IPS DF 19.7 (cell line): ENCODE results near the gene CERS3.
"Not testable (repeated sequence)": the region's sequence is repeated elsewhere in the genome, so short reads cannot be mapped to it uniquely, and the experiment has no call there.

Experiments used
- DNase-seq: peaks from one replicate; pipeline ENCODE4 v3.0.0-alpha.2; 2013; ENCODE audit warnings: low read depth, low spot score

Gene CERS3

DNA sequence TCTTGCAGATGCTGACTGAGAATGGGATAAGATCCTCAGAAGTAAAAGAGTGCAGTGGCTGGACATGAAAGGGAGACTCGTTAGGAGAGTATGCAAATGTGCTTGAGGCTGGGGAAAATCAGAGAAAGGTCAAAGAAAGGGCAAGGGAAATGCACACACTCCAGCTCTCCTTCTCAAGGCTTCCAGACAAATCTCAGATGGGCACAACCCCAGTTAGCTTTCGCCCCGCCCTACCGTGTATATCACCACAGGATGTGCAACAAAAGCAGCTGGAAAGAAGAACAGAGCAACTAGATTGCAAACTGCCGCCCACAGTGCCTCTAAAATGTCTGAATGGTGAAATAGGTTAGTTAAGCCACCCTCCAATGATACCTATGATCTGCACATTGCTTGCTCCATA lies 63.9 kb downstream of the CERS3 start:
- no peak for DNase-seq

GRCh38 chr15:100464256-100464655 lies 64.5 kb downstream of the CERS3 start:
- DNase-seq: no peak

DNA sequence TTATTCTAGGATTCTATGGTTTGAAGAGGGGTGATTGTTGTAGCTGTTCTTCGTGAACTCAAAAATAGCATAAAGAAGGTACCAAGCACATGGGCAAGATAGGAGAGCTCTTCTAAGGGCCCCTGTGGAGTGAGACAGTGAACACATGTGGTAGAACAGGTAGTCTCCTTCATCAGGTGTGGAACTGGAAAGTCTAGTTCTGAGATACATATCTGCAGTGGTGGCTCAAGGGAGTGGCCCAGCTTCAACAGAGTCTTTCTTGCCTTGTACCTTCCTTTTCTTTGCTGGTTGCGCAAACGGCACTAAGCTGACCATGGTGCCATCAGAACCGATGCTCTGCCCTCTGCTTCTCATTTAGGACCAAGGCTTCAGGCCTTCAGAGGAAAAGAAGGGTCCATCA lies 65.2 kb downstream of the CERS3 start:
- no peak for DNase-seq

- DNase-seq: no peak
Measured at GRCh38 chr15:100461049-100461448, 67.7 kb downstream of the CERS3 start.

DNA sequence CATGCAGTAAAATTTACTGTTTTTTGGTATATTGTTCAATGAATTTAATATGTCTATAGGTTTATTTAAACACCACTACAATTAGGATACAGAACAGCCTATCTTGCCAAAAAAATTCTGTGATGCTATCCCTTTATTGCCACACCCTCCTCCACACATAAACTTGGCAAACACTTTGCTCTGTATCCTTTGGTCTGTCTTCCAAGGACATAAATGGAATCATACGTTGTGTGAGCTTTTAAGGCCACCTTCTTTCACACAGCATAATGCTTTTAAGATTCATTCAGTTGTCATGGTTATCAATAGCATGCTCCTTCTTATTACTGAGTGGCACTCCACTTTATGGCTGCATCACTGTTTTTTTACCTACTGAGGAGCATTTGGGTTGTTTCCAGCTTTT lies 71.5 kb downstream of the CERS3 start:
- DNase-seq: no peak

GRCh38 chr15:100454148-100454547 lies 74.6 kb downstream of the CERS3 start:
- DNase-seq: no peak

GRCh38 chr15:100448481-100448880 lies 80.3 kb downstream of the CERS3 start:
- DNase-seq: no peak

DNA sequence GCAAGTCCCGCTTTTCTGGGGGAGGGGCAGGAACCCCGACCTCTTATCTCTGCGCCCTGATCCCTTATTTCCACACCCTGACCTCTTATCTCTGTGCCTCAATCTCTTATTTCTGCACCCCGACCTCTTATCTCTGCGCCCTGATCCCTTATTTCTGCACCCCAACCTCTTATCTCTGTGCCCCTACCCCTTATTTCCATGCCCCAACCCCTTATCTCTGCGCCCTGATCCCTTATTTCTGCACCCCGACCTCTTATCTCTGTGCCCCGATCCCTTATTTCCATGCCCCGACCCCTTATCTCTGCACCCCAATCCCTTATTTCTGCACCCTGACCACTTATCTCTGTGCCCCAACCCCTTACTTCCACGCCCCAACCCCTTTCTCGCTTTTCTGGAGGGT lies 87.7 kb downstream of the CERS3 start:
- not testable (repeated sequence) for DNase-seq

DNA sequence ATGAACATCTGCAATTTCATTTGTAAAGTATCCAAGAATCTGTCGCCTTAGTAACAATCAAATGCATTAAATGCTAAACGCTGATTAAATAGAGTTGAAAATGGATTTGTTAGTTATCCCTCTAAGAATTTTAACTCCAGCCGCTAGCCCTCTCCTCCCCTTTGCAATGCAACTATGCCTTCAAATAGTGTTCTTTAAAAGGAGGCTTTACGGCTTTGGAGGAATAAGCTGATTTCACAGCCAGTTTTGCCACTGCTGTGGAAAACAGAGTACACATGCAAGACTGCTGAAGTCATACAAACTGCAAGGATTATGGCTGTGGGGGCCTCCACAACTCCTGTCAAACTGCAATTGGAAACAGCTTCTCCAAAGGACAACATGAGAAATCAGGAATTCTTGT lies 89.2 kb downstream of the CERS3 start:
- DNase-seq: no peak

DNA sequence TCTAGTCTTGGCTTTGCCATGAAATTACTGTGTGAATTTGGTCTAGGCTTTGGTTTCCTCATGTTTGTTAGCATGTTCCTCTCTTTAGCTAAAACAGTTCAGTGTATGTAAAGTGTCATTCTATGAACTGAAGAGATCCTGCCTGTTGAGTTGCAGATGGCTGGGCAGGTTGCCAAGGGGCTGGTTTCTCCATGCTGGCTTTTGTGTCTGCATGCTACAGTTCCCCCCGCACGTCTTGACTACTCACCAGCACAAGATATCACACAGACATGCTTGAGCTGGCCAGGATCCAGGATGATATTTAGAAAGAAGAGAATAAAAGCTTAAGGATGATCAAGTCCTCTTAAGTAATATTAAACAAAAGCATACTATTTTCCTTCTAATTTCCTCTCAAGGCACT lies 90.2 kb downstream of the CERS3 start:
- DNase-seq: no peak

DNA sequence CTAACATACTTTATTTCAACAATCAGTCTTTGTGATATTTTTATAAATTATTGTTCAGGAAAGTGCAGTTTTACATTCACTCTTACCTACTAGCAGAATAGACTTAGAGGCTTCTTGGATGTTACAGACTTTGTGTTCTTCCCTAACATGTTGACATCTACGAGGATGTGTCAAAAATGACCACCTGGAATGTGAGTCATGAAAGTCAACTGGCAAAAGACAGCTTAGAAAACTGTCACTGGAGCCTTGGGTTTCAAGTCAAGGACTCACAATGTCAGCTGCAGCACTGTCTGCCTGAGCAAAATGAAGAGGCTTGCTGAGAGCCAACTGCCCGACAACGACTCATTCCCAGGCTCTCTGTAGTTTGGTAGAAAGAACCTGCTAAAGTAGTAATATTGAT lies 91.5 kb downstream of the CERS3 start:
- no peak for DNase-seq

DNA sequence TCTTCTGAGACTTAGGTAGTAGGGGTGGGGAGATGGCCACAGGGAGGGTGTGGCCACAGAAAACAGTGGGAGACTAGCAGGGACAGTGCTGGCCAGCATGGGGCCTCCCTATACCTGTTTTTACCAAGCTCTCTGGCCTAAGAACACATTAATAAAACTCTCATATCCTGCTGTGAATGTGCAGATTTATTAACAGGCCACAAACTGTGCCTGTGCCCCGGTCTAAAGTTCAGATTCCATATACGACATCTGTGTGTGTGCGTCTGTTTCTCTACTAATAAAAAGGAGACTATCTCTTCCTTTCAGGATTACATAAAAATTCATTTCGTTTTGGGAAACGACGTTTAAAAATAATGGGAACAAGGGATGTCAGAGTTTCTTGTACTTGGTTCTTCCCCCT lies 94.2 kb downstream of the CERS3 start:
- no peak for DNase-seq

- DNase-seq: no peak
Measured at GRCh38 chr15:100434038-100434437, 94.7 kb downstream of the CERS3 start.

DNA sequence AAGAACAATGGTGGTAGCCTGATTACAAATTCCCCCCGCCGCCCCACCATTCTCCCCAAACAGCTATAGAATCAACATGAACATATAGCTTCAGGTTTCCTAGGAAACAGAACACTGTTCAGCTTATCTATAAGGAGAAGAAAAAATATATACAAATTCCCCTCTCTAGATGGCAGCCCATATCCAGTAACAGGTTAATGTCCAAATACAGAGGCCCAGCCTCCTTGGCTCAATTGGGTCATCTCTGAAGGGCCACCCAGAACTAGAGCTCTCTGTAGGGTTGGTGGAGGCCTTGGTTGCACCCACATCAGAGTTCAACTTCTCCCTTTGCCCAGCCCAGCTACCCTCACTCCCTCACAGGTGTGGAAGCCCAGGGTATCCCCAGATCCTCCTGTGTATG lies 95.4 kb downstream of the CERS3 start:
- no peak for DNase-seq

GRCh38 chr15:100430411-100430810 lies 98.3 kb downstream of the CERS3 start:
- no peak for DNase-seq

DNA sequence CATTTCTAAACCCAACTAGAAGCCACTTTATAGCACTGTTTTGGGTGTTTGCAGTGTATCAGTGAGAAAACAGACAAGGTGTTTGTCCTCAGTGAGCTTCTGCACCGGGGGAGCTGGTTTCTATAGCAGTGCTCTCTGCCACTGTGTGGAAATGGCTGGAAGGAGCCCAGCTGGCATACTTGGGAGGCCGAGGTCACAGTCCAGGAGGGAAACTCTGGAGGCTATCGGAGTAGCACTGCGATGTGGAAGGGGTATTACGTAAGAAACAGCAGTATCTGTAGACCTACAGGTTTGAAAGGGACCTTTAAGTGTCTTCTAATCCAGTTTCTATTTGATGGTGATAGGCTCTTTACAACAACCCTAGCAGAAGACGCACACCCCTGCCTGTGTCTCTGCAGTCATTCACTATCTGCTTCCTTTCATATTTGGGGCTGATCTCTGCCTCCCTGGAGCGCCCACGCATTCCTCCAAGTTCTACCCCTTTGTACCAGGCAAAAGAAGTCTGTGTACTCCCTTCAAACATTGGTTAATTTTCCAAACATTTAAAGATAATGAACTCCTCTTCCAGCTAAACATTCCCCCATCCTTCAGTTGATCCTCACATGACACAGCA lies 99.5 kb downstream of the CERS3 start:
- DNase-seq: no peak

DNA sequence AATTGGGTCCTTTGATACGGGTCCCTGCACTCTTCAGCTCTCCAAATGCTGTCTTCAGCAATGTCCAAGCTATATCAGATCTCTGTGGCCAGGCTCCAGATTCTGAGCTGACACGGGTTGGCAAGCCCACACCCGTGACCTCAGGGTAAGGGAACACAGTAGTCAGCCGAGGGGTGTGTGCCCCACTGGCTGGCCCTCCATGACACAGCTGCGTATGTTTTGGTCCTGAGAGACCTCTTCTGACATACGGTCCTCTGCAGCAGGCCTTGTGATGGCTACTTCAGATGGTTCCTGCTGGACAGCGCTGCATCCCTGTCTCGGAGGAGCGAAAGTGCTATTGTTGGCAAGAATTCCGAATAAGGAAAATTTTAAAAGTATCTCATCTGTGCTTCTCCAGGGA lies 101.8 kb downstream of the CERS3 start:
- DNase-seq: no peak

GRCh38 chr15:100405179-100405578 lies 123.6 kb downstream of the CERS3 start:
- no peak for DNase-seq

DNA sequence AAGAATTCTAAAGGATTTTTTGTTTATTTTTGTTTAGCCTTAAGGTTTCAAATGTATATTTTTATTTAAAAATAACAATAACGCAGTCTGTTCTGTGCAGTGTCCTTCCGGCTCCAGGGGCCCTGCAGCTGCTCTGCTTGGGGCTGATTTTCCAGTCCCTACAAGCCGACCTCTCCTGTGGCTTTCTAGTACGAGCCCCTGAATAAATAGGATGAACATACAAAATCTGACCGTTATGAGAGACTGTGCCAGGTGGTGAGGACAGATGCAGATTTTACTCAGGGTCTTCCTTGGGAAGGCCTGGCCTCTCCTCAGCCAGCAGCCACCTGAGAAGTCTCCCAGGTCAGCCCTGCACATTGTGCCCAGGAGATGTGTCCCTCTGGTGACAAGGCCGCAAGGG lies 127.8 kb downstream of the CERS3 start:
- DNase-seq: no peak

DNA sequence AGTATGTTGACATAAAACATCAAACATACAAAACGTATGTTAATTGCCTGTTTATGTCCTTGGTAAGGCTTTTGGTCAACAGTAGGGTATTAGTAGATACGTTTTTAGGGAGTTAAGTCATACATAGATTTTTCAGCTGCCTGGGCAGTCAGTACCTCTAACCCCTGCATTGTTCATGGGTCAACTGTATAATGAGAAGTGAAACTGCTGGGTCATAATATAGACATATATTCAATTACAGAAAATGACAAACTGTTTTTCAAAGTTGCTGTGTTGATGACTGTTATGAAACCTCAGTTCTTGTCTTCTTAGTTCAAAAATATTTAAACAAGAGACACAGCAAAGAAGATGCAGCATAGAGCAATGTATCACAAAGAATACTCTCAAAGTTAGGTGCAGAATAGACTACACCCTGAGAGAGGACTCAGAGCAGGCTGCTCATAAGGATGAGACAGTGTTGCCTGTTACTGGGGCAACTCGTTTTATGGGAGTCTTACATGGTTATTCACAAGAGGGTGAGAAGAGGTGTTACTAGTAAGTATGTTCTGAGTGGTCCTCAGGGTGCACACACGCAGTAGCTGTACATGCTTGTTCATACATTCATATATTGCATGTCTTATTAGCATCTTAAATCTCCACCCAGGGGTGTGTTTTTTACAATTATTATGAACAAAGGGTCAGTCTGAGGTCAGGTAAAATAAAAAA lies 133.9 kb downstream of the CERS3 start:
- DNase-seq: no peak

GRCh38 chr15:100393008-100393407 lies 135.7 kb downstream of the CERS3 start:
- no peak for DNase-seq

DNA sequence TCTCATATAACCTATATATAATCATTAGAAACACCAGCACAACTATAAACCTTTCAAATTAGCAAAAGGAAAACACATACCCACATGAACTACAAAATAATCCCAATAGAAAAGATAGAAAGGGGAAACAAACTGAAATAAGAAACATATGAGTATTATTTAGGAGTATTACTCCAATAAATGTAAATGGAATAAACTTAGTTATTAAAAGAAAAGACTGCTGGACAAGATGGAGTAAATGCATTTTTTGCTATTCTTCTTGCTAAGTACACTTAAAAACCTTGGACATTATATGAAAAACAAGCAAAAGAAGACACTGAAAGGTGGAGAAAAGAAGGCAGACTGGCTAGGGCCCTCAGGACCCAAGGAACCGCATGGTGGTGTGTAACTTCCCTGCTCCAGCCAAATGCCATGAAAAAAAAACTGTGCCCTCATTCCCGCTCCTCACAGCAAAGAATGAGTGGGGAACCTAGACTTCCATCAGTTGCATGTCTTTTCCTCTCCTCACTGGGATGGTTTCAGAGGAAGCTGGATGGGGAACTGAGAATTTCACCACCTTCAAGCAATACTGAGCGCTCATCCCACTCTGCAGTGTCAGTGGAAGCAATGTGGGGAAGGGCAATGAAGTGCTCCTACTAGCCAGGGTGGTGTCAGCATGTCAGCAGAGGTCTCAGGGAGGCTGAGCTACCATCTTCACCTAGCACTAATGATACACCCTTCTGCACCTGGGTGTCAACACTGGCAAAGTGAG lies 143.3 kb downstream of the CERS3 start:
- no peak for DNase-seq

DNA sequence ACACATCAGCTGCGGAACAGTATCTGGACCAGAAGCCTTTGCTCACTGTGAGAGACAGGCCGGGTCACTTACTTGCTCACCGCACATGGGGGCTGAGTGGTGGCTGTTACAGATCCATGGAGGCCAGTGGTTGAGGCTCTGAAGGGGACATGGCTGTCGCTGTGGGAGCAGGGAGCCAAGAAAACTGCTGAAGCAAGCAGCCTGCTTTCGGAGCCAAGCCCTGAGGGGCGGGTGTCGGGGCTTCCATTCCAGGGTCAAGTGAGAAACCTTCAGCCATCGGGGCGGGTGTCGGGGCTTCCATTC lies 144.7 kb downstream of the CERS3 start:
- no peak for DNase-seq
